ENCODE results near the gene TENT4B. TPM values are rescaled to one million over a fixed set of nuclear protein-coding genes. Genes with fewer than 3 reads are reported as not detected.

Gene TENT4B
- total RNA-seq, 1 experiment from 2014 or later, result 16.9 TPM

DNA sequence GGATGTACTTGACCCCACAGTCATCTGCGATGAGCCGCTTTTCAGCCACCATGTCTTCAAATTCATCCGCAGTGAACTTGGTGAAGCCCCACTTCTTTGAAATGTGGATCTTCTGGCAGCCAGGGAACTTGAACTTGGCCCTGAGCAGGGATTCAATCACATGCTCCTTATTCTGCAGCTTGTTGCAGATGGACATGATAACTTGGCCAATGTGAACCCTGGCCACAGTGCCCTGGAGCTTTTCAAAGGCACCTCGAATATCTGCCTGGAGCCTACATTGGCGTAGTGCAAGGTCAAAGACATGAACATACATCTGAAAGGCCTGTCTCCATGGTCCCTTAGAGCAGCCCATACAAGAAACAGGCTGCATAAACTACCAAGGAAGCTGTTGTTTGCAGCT is 1.8 kb upstream of the TENT4B start (continued):
- TF ChIP-seq ZNF274 (IDR thresholded peaks at IDR 0.05; ENCODE audit: low read depth, low read length) (no peak), ZFX (IDR thresholded peaks at IDR 0.05) (no peak), RAD21 (IDR thresholded peaks at IDR 0.05; ENCODE audit: low read depth) (no peak), JUND (IDR thresholded peaks at IDR 0.05) (no peak), SP1 (IDR thresholded peaks at IDR 0.05; ENCODE audit: low read depth) (no peak), CEBPB (IDR thresholded peaks at IDR 0.05; ENCODE audit: low read depth) (no peak)
- TF ChIP-seq, protein P1, sequence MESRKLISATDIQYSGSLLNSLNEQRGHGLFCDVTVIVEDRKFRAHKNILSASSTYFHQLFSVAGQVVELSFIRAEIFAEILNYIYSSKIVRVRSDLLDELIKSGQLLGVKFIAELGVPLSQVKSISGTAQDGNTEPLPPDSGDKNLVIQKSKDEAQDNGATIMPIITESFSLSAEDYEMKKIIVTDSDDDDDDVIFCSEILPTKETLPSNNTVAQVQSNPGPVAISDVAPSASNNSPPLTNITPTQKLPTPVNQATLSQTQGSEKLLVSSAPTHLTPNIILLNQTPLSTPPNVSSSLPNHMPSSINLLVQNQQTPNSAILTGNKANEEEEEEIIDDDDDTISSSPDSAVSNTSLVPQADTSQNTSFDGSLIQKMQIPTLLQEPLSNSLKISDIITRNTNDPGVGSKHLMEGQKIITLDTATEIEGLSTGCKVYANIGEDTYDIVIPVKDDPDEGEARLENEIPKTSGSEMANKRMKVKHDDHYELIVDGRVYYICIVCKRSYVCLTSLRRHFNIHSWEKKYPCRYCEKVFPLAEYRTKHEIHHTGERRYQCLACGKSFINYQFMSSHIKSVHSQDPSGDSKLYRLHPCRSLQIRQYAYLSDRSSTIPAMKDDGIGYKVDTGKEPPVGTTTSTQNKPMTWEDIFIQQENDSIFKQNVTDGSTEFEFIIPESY (IDR thresholded peaks at IDR 0.05; ENCODE audit: extremely low read depth, insufficient replicate concordance, low read length), result no peak
- TF ChIP-seq, protein P2, sequence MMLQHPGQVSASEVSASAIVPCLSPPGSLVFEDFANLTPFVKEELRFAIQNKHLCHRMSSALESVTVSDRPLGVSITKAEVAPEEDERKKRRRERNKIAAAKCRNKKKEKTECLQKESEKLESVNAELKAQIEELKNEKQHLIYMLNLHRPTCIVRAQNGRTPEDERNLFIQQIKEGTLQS (IDR thresholded peaks at IDR 0.05), result no peak

DNA sequence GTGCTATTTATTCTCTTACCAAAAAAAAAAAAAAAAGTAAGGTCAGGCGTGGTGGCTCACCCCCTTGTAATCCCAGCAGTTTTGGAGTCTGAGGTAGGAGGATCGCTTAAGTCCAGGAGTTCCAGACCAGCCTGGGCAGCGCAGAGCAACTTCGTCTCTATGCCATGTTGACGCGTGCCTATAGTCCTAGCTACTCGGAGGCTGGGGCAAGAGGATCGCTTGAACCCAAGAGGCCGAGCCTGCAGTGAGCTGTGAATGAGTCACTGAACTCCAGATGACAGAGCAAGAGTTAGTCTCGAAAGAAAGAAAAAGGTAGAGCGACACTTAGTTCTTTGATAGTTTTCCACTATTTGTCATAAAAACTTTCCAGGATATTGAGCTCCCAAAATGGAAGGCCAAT is 1.4 kb upstream of the TENT4B start:
- no peaks in the 10 kb centered on the region for H3K9me2 ChIP-seq (ENCODE audit: insufficient read depth)
- no peaks in the 10 kb centered on the region for H3K27me3 ChIP-seq (ENCODE audit: insufficient read depth, low read length)
- BruUV-seq (replicated peaks), result no TSS peak
- peak overlapping the region; percentile 93 for H3K4me2 ChIP-seq (ENCODE audit: low read length)
- ATAC-seq (no peak), DNase-seq (ENCODE audit: low read depth, low spot score) (no peak)
- H3K79me2 ChIP-seq (ENCODE audit: insufficient read depth, low read length), result peaks cover 30% of the 10 kb centered on the region
- peaks cover 15 to 28% of the 10 kb centered on the region in 2 experiments for H3K4me1 ChIP-seq (ENCODE audit: control insufficient read depth in 1 of 2, insufficient read depth in 2 of 2, low read length in 2 of 2)
- H3K9me3 ChIP-seq (ENCODE audit: control insufficient read depth in 1 of 2, insufficient read depth in 1 of 2, low read depth in 1 of 2, low read length in 2 of 2), result no peaks in the 10 kb centered on the region
- no peaks in the 10 kb centered on the region; a peak in 1 of 4 replicates for H3K36me3 ChIP-seq (ENCODE audit: control insufficient read depth in 1 of 2, insufficient read depth in 2 of 2, low read length in 2 of 2)
- TF ChIP-seq, protein P2 (IDR thresholded peaks at IDR 0.05), result no peak
- TF ChIP-seq FOSL1 (IDR thresholded peaks at IDR 0.05; ENCODE audit: low read depth) (no peak), EZH2phosphoT487 (IDR thresholded peaks at IDR 0.05; ENCODE audit: borderline replicate concordance) (no peak), POLR2AphosphoS5 (IDR thresholded peaks at IDR 0.05; ENCODE audit: low read depth, low read length) (no peak), RAD21 (IDR thresholded peaks at IDR 0.05; ENCODE audit: low read depth) (no peak), ELF1 (IDR thresholded peaks at IDR 0.05; ENCODE audit: borderline replicate concordance, low read depth) (no peak), SIN3A (IDR thresholded peaks at IDR 0.05; ENCODE audit: low read depth) (no peak), ZFX (IDR thresholded peaks at IDR 0.05) (no peak)
- TF ChIP-seq, protein P3, sequence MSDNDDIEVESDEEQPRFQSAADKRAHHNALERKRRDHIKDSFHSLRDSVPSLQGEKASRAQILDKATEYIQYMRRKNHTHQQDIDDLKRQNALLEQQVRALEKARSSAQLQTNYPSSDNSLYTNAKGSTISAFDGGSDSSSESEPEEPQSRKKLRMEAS (IDR thresholded peaks at IDR 0.05), result no peak
- intact Hi-C loops (cut with micrococcal nuclease), result loop anchor here (2.0 kb wide), 1 partner anchor 85 kb away; no protein-coding TSS in a partner anchor
- H4K20me1 ChIP-seq (ENCODE audit: insufficient read depth), result no peaks in the 10 kb centered on the region
- ChIA-PET CTCF (interaction anchor here (1.3 kb wide), 1 partner anchor 126 kb away, joined by 3 read pairs; the partner anchor contains the start of gene CNEP1R1), RAD21 (ENCODE audit: low non-redundant PET in 1 of 2, low total read pairs in 2 of 2, uncharacterized antibody in 2 of 2, unreplicated experiment in 2 of 2) (no interaction called here), POLR2A (interaction anchor here (0.7 kb wide), 1 partner anchor 37 kb away, joined by 3 read pairs; no protein-coding TSS in a partner anchor)
- H3K4me3 ChIP-seq (replicated peaks in 1 of 2; ENCODE audit: low read depth in 1 of 2, low read length in 2 of 2), result peak overlapping the region in 1 of 2 experiments; percentile 64; a peak in 1 of 4 replicates
- H3K27ac ChIP-seq (ENCODE audit: low read depth, low read length), result no peak overlapping the region
- peak overlapping the region; percentile 78; the same call in 1 of the 2 replicates for H3K9ac ChIP-seq (ENCODE audit: low read length)
- peak overlapping the region; percentile 94 for H2AFZ ChIP-seq (ENCODE audit: low read depth, low read length, poor library complexity, severe bottlenecking)

Data from HCT116 (cell line).